Thyroid gland (tissue), 4 donors: ENCODE measurements around the gene MYO15A.

ENCODE experiments used
- CTCF ChIP-seq, 6 experiments: fragments of 200-600 bp in 3 of 6; fragments of 450-650 bp in 3 of 6; sonication (generic) in 3 of 6; IDR thresholded peaks; one replicate each; pipeline ENCODE4 v1.5.1; 2016 to 2019; ENCODE audit warnings: antibody characterized with exemption in 6 of 6, mild to moderate bottlenecking in 2 of 6, inconsistent platforms in 1 of 6, moderate library complexity in 1 of 6
- POLR2A ChIP-seq, 2 donors: fragments of 450-650 bp; IDR thresholded peaks; one replicate each; pipeline ENCODE4 v1.6.1; 2017; ENCODE audit warnings: antibody characterized with exemption in 2 of 2, mild to moderate bottlenecking in 2 of 2, moderate library complexity in 1 of 2

- TF ChIP-seq CTCF (IDR thresholded peaks at IDR 0.05) (no peak), POLR2A (IDR thresholded peaks at IDR 0.05) (no peak)
Observed at GRCh38 chr17:18227635-18228034, 119.1 kb downstream of the MYO15A start.
